ENCODE results near the gene NUDT5.
"Not testable (repeated sequence)": the region's sequence is repeated elsewhere in the genome, so short reads cannot be mapped to it uniquely, and the experiment has no call there.

Gene NUDT5

GRCh38 chr10:12202226-12202625 lies 6.5 kb upstream of the NUDT5 start:
- no peak for DNase-seq

GRCh38 chr10:12201543-12201942 lies 5.9 kb upstream of the NUDT5 start:
- DNase-seq = no peak

GRCh38 chr10:12200850-12201249 lies 5.2 kb upstream of the NUDT5 start:
- DNase-seq = no peak

GRCh38 chr10:12198156-12198555 lies 2.5 kb upstream of the NUDT5 start:
- no peak for DNase-seq

GRCh38 chr10:12196531-12197211 lies 980 bp upstream of the NUDT5 start:
- DNase-seq = no peak

GRCh38 chr10:12195281-12195602 lies 449 bp downstream of the NUDT5 start:
- DNase-seq = no peak

GRCh38 chr10:12194752-12195271 lies 879 bp downstream of the NUDT5 start:
- DNase-seq = no peak

- DNase-seq = no peak
Observed at GRCh38 chr10:12193193-12193592, 2.5 kb downstream of the NUDT5 start.

- no peak for DNase-seq
Observed at GRCh38 chr10:12191715-12192114, 4.0 kb downstream of the NUDT5 start.

- DNase-seq = no peak
Observed at GRCh38 chr10:12189426-12189825, 6.3 kb downstream of the NUDT5 start.

- DNase-seq = no peak
Observed at GRCh38 chr10:12188656-12189055, 7.0 kb downstream of the NUDT5 start.

- DNase-seq = no peak
Observed at GRCh38 chr10:12187321-12187905, 8.3 kb downstream of the NUDT5 start.

GRCh38 chr10:12186323-12186722 lies 9.4 kb downstream of the NUDT5 start:
- DNase-seq = no peak

GRCh38 chr10:12184165-12184564 lies 11.5 kb downstream of the NUDT5 start:
- no peak for DNase-seq

- DNase-seq = no peak
Observed at GRCh38 chr10:12181065-12181775, 14.5 kb downstream of the NUDT5 start.

- DNase-seq = no peak
Observed at GRCh38 chr10:12180221-12180974, 15.3 kb downstream of the NUDT5 start.

- DNase-seq = no peak
Observed at GRCh38 chr10:12179606-12180170, 16.0 kb downstream of the NUDT5 start.

GRCh38 chr10:12177642-12178041 lies 18.0 kb downstream of the NUDT5 start:
- DNase-seq = no peak

- DNase-seq = not testable (repeated sequence)
Observed at GRCh38 chr10:12171512-12171911, 24.2 kb downstream of the NUDT5 start.

- DNase-seq = no peak
Observed at GRCh38 chr10:12165999-12166775, 29.5 kb downstream of the NUDT5 start.

GRCh38 chr10:12165036-12165435 lies 30.7 kb downstream of the NUDT5 start:
- DNase-seq = no peak

GRCh38 chr10:12164085-12164484 lies 31.6 kb downstream of the NUDT5 start:
- no peak for DNase-seq
